ENCODE data around the gene TBX19.
A peak's percentile ranks its signal among the peaks of the same experiment; 100 is the strongest.

The TBX19 gene

GRCh38 chr1:168280296-168280927 lies at the start of gene TBX19:
TSS of gene TBX19 (plus strand) at chr1:168280877. CDS start at chr1:168281091, 214 bp downstream.
- ATAC-seq (ENCODE audit: low read depth) (no peak), DNase-seq (ENCODE audit: low spot score in 2 of 2) (no peak)
- H3K4me3 Mint-ChIP-seq: no peak within 1 kb of the TSS
- H3K4me1 Mint-ChIP-seq: peaks cover 4% of the 10 kb centered on the region
- no peaks in the 10 kb centered on the region for H3K27me3 Mint-ChIP-seq
- H3K36me3 Mint-ChIP-seq: peaks cover 37% of the 10 kb centered on the region
- H3K9me3 Mint-ChIP-seq: no peaks in the 10 kb centered on the region
- no peak within 1 kb of the TSS for H3K27ac Mint-ChIP-seq

- H3K36me3 Mint-ChIP-seq: peaks cover 51% of the 10 kb centered on the region
- DNase-seq (ENCODE audit: low spot score in 2 of 2) (peak in 1 of 2 donors; percentile 18), ATAC-seq (ENCODE audit: low read depth) (peak; percentile 86)
- H3K9me3 Mint-ChIP-seq: no peaks in the 10 kb centered on the region
- H3K4me3 Mint-ChIP-seq: no peak overlapping the region
- peaks cover 39% of the 10 kb centered on the region for H3K4me1 Mint-ChIP-seq
- H3K27me3 Mint-ChIP-seq: no peaks in the 10 kb centered on the region
- H3K27ac Mint-ChIP-seq: no peak overlapping the region
These were observed 45.7 kb upstream of the TBX19 start for GRCh38 chr1:168234846-168235547.

GRCh38 chr1:168235548-168235885 lies 45.2 kb upstream of the TBX19 start:
- Mint-ChIP-seq H3K4me3 (no peak overlapping the region), H3K36me3 (peaks cover 55% of the 10 kb centered on the region), H3K27ac (no peak overlapping the region), H3K9me3 (no peaks in the 10 kb centered on the region), H3K4me1 (peaks cover 39% of the 10 kb centered on the region), H3K27me3 (no peaks in the 10 kb centered on the region)
- DNase-seq (ENCODE audit: low spot score in 2 of 2): no peak
- no peak for ATAC-seq (ENCODE audit: low read depth)

- Mint-ChIP-seq H3K4me3 (no peak overlapping the region), H3K4me1 (peaks cover 35% of the 10 kb centered on the region), H3K36me3 (peaks cover 55% of the 10 kb centered on the region), H3K27ac (peak overlapping the region; percentile 21), H3K9me3 (no peaks in the 10 kb centered on the region), H3K27me3 (no peaks in the 10 kb centered on the region)
- no peak for ATAC-seq (ENCODE audit: low read depth)
- no peak for DNase-seq (ENCODE audit: low spot score in 2 of 2)
These were observed 44.7 kb upstream of the TBX19 start for GRCh38 chr1:168235937-168236336.

- H3K27ac Mint-ChIP-seq: no peak overlapping the region
These were observed 43.7 kb upstream of the TBX19 start for GRCh38 chr1:168236836-168237611.

GRCh38 chr1:168243198-168243597 lies 37.5 kb upstream of the TBX19 start:
- Mint-ChIP-seq H3K4me3 (no peak overlapping the region), H3K4me1 (peaks cover 15% of the 10 kb centered on the region), H3K36me3 (peaks cover 57% of the 10 kb centered on the region), H3K27ac (peak overlapping the region; percentile 35), H3K27me3 (no peaks in the 10 kb centered on the region), H3K9me3 (no peaks in the 10 kb centered on the region)
- ATAC-seq (ENCODE audit: low read depth) (no peak), DNase-seq (ENCODE audit: low spot score in 2 of 2) (no peak)

More at GRCh38 chr1:168236836-168237611, 43.7 kb upstream of the TBX19 start:
- Mint-ChIP-seq H3K9me3 (no peaks in the 10 kb centered on the region), H3K4me1 (peaks cover 33% of the 10 kb centered on the region), H3K4me3 (no peak overlapping the region), H3K27me3 (no peaks in the 10 kb centered on the region), H3K36me3 (peaks cover 57% of the 10 kb centered on the region)
- DNase-seq (ENCODE audit: low spot score in 2 of 2): no peak
- no peak for ATAC-seq (ENCODE audit: low read depth)

GRCh38 chr1:168243636-168244212 lies 37.0 kb upstream of the TBX19 start:
- ATAC-seq (ENCODE audit: low read depth) (no peak), DNase-seq (ENCODE audit: low spot score in 2 of 2) (no peak)
- peak overlapping the region; percentile 35 for H3K27ac Mint-ChIP-seq
- H3K36me3 Mint-ChIP-seq: peaks cover 59% of the 10 kb centered on the region
- no peaks in the 10 kb centered on the region for H3K9me3 Mint-ChIP-seq
- H3K27me3 Mint-ChIP-seq: no peaks in the 10 kb centered on the region
- peaks cover 16% of the 10 kb centered on the region for H3K4me1 Mint-ChIP-seq
- no peak overlapping the region for H3K4me3 Mint-ChIP-seq

GRCh38 chr1:168245042-168245441 lies 35.6 kb upstream of the TBX19 start:
- H3K27me3 Mint-ChIP-seq: no peaks in the 10 kb centered on the region
- no peak overlapping the region for H3K4me3 Mint-ChIP-seq
- H3K36me3 Mint-ChIP-seq: peaks cover 52% of the 10 kb centered on the region
- H3K9me3 Mint-ChIP-seq: no peaks in the 10 kb centered on the region
- peaks cover 16% of the 10 kb centered on the region for H3K4me1 Mint-ChIP-seq
- DNase-seq (ENCODE audit: low spot score in 2 of 2) (no peak), ATAC-seq (ENCODE audit: low read depth) (no peak)
- no peak overlapping the region for H3K27ac Mint-ChIP-seq

- Mint-ChIP-seq H3K36me3 (peaks cover 53% of the 10 kb centered on the region), H3K4me3 (no peak overlapping the region), H3K4me1 (peaks cover 15% of the 10 kb centered on the region), H3K27ac (no peak overlapping the region), H3K27me3 (no peaks in the 10 kb centered on the region), H3K9me3 (no peaks in the 10 kb centered on the region)
- no peak for DNase-seq (ENCODE audit: low spot score in 2 of 2)
- ATAC-seq (ENCODE audit: low read depth): no peak
These were observed 34.2 kb upstream of the TBX19 start for GRCh38 chr1:168246506-168246905.

GRCh38 chr1:168252204-168252733 lies 28.4 kb upstream of the TBX19 start:
- no peak overlapping the region for H3K27ac Mint-ChIP-seq
- peaks cover 3% of the 10 kb centered on the region for H3K9me3 Mint-ChIP-seq
- H3K27me3 Mint-ChIP-seq: no peaks in the 10 kb centered on the region
- H3K4me1 Mint-ChIP-seq: peaks cover 15% of the 10 kb centered on the region
- H3K36me3 Mint-ChIP-seq: peaks cover 48% of the 10 kb centered on the region
- ATAC-seq (ENCODE audit: low read depth) (no peak), DNase-seq (ENCODE audit: low spot score in 2 of 2) (no peak)
- H3K4me3 Mint-ChIP-seq: no peak overlapping the region

GRCh38 chr1:168256164-168256563 lies 24.5 kb upstream of the TBX19 start:
- H3K9me3 Mint-ChIP-seq: peaks cover 3% of the 10 kb centered on the region
- no peak overlapping the region for H3K4me3 Mint-ChIP-seq
- no peaks in the 10 kb centered on the region for H3K27me3 Mint-ChIP-seq
- no peak overlapping the region for H3K27ac Mint-ChIP-seq
- H3K36me3 Mint-ChIP-seq: peaks cover 44% of the 10 kb centered on the region
- DNase-seq (ENCODE audit: low spot score in 2 of 2) (no peak), ATAC-seq (ENCODE audit: low read depth) (no peak)
- peaks cover 14% of the 10 kb centered on the region for H3K4me1 Mint-ChIP-seq

GRCh38 chr1:168257397-168257796 lies 23.3 kb upstream of the TBX19 start:
- Mint-ChIP-seq H3K36me3 (peaks cover 53% of the 10 kb centered on the region), H3K4me1 (peaks cover 16% of the 10 kb centered on the region), H3K27ac (no peak overlapping the region), H3K9me3 (peaks cover 3% of the 10 kb centered on the region), H3K27me3 (no peaks in the 10 kb centered on the region), H3K4me3 (no peak overlapping the region)
- DNase-seq (ENCODE audit: low spot score in 2 of 2): no peak
- no peak for ATAC-seq (ENCODE audit: low read depth)

- H3K27me3 Mint-ChIP-seq: no peaks in the 10 kb centered on the region
- H3K4me1 Mint-ChIP-seq: peaks cover 13% of the 10 kb centered on the region
- H3K4me3 Mint-ChIP-seq: no peak overlapping the region
- DNase-seq (ENCODE audit: low spot score in 2 of 2): no peak
- peaks cover 58% of the 10 kb centered on the region for H3K36me3 Mint-ChIP-seq
- H3K27ac Mint-ChIP-seq: no peak overlapping the region
- ATAC-seq (ENCODE audit: low read depth): no peak
- peaks cover 4% of the 10 kb centered on the region for H3K9me3 Mint-ChIP-seq
These were observed 21.1 kb upstream of the TBX19 start for GRCh38 chr1:168259567-168259966.

GRCh38 chr1:168260393-168260792 lies 20.3 kb upstream of the TBX19 start:
- Mint-ChIP-seq H3K4me3 (no peak overlapping the region), H3K27me3 (no peaks in the 10 kb centered on the region), H3K27ac (no peak overlapping the region), H3K36me3 (peaks cover 59% of the 10 kb centered on the region), H3K9me3 (peaks cover 1% of the 10 kb centered on the region), H3K4me1 (peaks cover 11% of the 10 kb centered on the region)
- ATAC-seq (ENCODE audit: low read depth) (no peak), DNase-seq (ENCODE audit: low spot score in 2 of 2) (no peak)

Data from memory B cell (primary cell).